Rectal smooth muscle tissue (tissue), 1 donor: ENCODE results near the gene NAV2.

ENCODE experiments used
- H3K27ac ChIP-seq: one replicate; pipeline ENCODE4 v1.7.0; 2013; ENCODE audit warnings: low read depth, low read length, inconsistent platforms
- H3K27me3 ChIP-seq: one replicate; pipeline ENCODE4 v1.7.0; 2013; ENCODE audit warnings: low read length; ENCODE audit not compliant: control insufficient read depth, insufficient read depth
- H3K36me3 ChIP-seq: one replicate; pipeline ENCODE4 v1.7.0; 2013; ENCODE audit warnings: low read length; ENCODE audit not compliant: control insufficient read depth, insufficient read depth
- H3K4me1 ChIP-seq: one replicate; pipeline ENCODE4 v1.7.0; 2013; ENCODE audit warnings: low read length; ENCODE audit not compliant: control insufficient read depth, insufficient read depth
- H3K4me3 ChIP-seq: one replicate; pipeline ENCODE4 v1.7.0; 2013; ENCODE audit warnings: low read length
- H3K9ac ChIP-seq: one replicate; pipeline ENCODE4 v1.7.0; 2013; ENCODE audit warnings: low read length

Gene NAV2

GRCh38 chr11:19802773-19803293 is 90.2 kb downstream of the NAV2 start:
- Histone ChIP-seq H3K36me3 (no peaks in the 10 kb centered on the region), H3K27me3 (no peaks in the 10 kb centered on the region), H3K4me3 (no peak overlapping the region), H3K27ac (no peak overlapping the region), H3K4me1 (peaks cover 8% of the 10 kb centered on the region), H3K9ac (no peak overlapping the region)

- H3K27me3 ChIP-seq: no peaks in the 10 kb centered on the region
- H3K4me3 ChIP-seq: no peak overlapping the region
- H3K36me3 ChIP-seq: no peaks in the 10 kb centered on the region
- H3K9ac ChIP-seq: no peak overlapping the region
- peaks cover 8% of the 10 kb centered on the region for H3K4me1 ChIP-seq
- no peak overlapping the region for H3K27ac ChIP-seq
These were observed 90.9 kb downstream of the NAV2 start for GRCh38 chr11:19803506-19803998.

- Histone ChIP-seq H3K4me1 (peaks cover 8% of the 10 kb centered on the region), H3K4me3 (no peak overlapping the region), H3K9ac (no peak overlapping the region), H3K27me3 (no peaks in the 10 kb centered on the region), H3K36me3 (no peaks in the 10 kb centered on the region), H3K27ac (no peak overlapping the region)
These were observed 92.7 kb downstream of the NAV2 start for GRCh38 chr11:19805376-19805775.

- Histone ChIP-seq H3K4me3 (no peak overlapping the region), H3K27me3 (no peaks in the 10 kb centered on the region), H3K36me3 (no peaks in the 10 kb centered on the region), H3K4me1 (peaks cover 3% of the 10 kb centered on the region), H3K9ac (no peak overlapping the region), H3K27ac (no peak overlapping the region)
These were observed 93.2 kb downstream of the NAV2 start for GRCh38 chr11:19805827-19806226.

- no peaks in the 10 kb centered on the region for H3K27me3 ChIP-seq
- H3K36me3 ChIP-seq: no peaks in the 10 kb centered on the region
- peaks cover 3% of the 10 kb centered on the region for H3K4me1 ChIP-seq
- H3K4me3 ChIP-seq: no peak overlapping the region
- H3K9ac ChIP-seq: no peak overlapping the region
- no peak overlapping the region for H3K27ac ChIP-seq
These were observed 93.6 kb downstream of the NAV2 start for GRCh38 chr11:19806251-19806650.

- H3K27me3 ChIP-seq: no peaks in the 10 kb centered on the region
- no peaks in the 10 kb centered on the region for H3K36me3 ChIP-seq
- no peak overlapping the region for H3K9ac ChIP-seq
- H3K4me1 ChIP-seq: peaks cover 13% of the 10 kb centered on the region
- H3K4me3 ChIP-seq: no peak overlapping the region
- H3K27ac ChIP-seq: no peak overlapping the region
These were observed 95.7 kb downstream of the NAV2 start for GRCh38 chr11:19808076-19808911.

- H3K9ac ChIP-seq: no peak overlapping the region
- no peaks in the 10 kb centered on the region for H3K27me3 ChIP-seq
- H3K4me3 ChIP-seq: no peak overlapping the region
- H3K36me3 ChIP-seq: no peaks in the 10 kb centered on the region
- H3K4me1 ChIP-seq: peaks cover 16% of the 10 kb centered on the region
- H3K27ac ChIP-seq: no peak overlapping the region
These were observed 98.2 kb downstream of the NAV2 start for GRCh38 chr11:19810852-19811251.

GRCh38 chr11:19811380-19811779 is 98.7 kb downstream of the NAV2 start:
- Histone ChIP-seq H3K4me1 (peaks cover 16% of the 10 kb centered on the region), H3K36me3 (no peaks in the 10 kb centered on the region), H3K27ac (no peak overlapping the region)

GRCh38 chr11:19812096-19812495 is 99.5 kb downstream of the NAV2 start:
- no peak overlapping the region for H3K27ac ChIP-seq

More at GRCh38 chr11:19811380-19811779, 98.7 kb downstream of the NAV2 start:
- Histone ChIP-seq H3K27me3 (no peaks in the 10 kb centered on the region), H3K4me3 (no peak overlapping the region), H3K9ac (no peak overlapping the region)

GRCh38 chr11:19812710-19813109 is 100.1 kb downstream of the NAV2 start:
- H3K27ac ChIP-seq: no peak overlapping the region
- H3K9ac ChIP-seq: no peak overlapping the region
- H3K36me3 ChIP-seq: no peaks in the 10 kb centered on the region
- no peaks in the 10 kb centered on the region for H3K27me3 ChIP-seq
- peaks cover 16% of the 10 kb centered on the region for H3K4me1 ChIP-seq
- no peak overlapping the region for H3K4me3 ChIP-seq

More at GRCh38 chr11:19812096-19812495, 99.5 kb downstream of the NAV2 start:
- H3K4me3 ChIP-seq: no peak overlapping the region
- H3K27me3 ChIP-seq: no peaks in the 10 kb centered on the region
- no peak overlapping the region for H3K9ac ChIP-seq
- peaks cover 16% of the 10 kb centered on the region for H3K4me1 ChIP-seq
- no peaks in the 10 kb centered on the region for H3K36me3 ChIP-seq

GRCh38 chr11:19813158-19813879 is 100.7 kb downstream of the NAV2 start:
- Histone ChIP-seq H3K4me3 (no peak overlapping the region), H3K27ac (no peak overlapping the region), H3K4me1 (peaks cover 16% of the 10 kb centered on the region), H3K9ac (no peak overlapping the region), H3K36me3 (no peaks in the 10 kb centered on the region), H3K27me3 (no peaks in the 10 kb centered on the region)

GRCh38 chr11:19814421-19814820 is 101.8 kb downstream of the NAV2 start:
- no peak overlapping the region for H3K9ac ChIP-seq
- no peak overlapping the region for H3K27ac ChIP-seq
- no peaks in the 10 kb centered on the region for H3K36me3 ChIP-seq
- H3K4me3 ChIP-seq: no peak overlapping the region
- peaks cover 16% of the 10 kb centered on the region for H3K4me1 ChIP-seq
- no peaks in the 10 kb centered on the region for H3K27me3 ChIP-seq
